Fibroblast of skin of abdomen (primary cell): Measurements from ENCODE around the gene ITIH5.

Source experiments
- DNase-seq: peaks from one replicate; pipeline ENCODE4 v3.0.0-alpha.2; 2013

ITIH5 gene

DNA sequence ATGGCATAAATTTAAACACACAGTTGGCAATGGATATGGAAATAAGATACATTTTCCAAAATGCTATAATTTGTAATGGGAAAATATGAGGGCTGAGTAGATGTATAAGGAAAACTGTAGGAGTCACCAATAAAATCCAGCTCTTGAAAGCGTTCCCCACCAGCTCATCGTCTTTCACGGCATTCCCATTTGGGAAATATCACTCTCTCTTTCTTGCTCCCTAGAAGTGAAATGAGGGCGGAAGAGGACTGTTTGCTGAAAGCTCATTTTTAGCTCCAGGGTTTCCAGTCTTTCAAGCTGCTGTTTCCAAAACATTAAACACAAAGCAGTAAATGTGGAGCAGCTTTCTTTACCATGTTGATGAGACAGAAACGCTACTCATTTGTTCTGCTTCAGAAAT, 151.3 kb downstream of the ITIH5 start:
- no peak for DNase-seq

DNA sequence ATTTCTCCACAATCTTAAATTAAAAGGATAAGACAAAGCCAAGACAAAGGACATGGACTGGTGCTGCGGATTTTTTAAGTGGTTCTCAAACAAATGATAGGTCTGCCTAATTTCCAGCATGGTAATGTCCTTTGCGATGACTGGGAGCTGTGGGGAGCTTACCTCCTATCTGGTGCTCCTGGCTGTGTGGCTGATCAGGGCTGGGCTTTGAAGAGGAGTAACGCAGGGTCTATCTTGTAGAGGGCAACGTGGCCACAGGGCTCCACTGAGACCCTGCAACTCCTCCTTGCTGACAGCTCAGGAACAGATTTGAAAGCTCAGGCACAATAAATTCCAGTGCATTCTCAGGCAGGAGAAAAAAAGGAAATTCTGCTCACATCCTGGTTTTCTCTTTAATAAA, 152.8 kb downstream of the ITIH5 start:
- no peak for DNase-seq

DNA sequence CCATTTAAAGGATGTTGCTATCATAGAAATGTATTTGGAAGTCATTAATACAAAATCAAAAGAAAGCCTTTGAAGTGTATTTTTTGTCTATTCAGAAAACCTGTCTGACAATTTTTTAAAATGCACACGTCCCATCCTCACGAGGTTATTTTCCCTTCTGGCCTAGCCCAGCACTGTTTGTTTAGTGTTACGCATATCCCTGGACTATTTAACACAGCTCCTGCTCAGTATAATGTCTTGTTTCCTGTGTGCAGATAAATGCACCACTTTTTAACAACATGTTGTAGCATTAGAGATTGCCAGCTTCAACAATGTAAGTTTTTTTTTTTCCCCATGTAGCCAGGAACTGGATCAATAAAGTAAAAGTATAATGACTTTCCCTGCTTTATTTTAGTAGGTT, 153.3 kb downstream of the ITIH5 start:
- no peak for DNase-seq

DNA sequence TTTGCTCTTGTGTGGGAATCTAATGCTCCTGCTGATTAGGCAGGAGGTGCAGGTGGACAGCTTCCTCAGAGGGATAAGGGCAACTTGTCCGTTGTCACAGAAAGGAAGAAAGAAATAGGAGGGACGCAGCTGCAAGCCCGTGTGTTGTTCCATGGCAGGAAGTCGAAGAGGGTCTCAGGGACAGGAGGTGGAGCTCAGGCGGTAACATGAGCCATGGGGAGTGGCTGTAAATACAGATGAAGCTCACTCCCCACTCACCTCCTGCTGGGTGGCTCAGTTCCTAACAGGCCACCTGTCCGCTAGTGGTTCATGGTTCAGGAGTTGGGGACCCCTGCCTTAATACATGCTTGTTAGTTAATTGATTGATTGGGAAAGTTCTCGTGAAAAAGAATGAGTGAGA, 154.3 kb downstream of the ITIH5 start:
- DNase-seq: no peak

DNA sequence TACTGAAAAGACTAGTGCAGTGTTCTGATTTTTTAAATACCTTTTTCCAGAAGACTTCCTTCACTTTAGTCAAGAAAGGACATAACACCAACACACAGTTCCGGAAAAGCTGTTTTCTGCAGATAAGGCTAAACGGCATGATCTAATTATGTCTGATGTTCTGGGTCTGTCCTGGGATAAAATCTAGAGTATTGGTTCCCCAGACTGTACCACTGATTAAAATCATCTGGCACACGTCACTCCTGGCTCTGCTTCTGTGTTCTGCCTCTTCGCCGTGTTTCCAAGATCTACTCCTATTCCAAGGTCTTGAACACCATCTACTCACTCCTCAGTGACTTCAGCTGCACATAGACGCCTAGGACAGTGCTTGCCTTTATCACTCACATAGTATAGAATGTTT, 155.2 kb downstream of the ITIH5 start:
- DNase-seq: no peak
